NCI-H2227 treated with DMSO at 0.1 percent for 48 hours (cell line): Measurements from ENCODE around the gene GTF2A1.

Experiments used
- DNase-seq: peaks from one replicate; lab custom pipeline; 2025; lab: John Stamatoyannopoulos, UW

The GTF2A1 gene

GRCh38 chr14:81133400-81133799 lies 87.4 kb downstream of the GTF2A1 start:
- no peak for DNase-seq

GRCh38 chr14:81132468-81132867 lies 88.3 kb downstream of the GTF2A1 start:
- no peak for DNase-seq

- no peak for DNase-seq
These were observed 91.5 kb downstream of the GTF2A1 start for GRCh38 chr14:81129242-81129641.

GRCh38 chr14:81127785-81128184 lies 93.0 kb downstream of the GTF2A1 start:
- DNase-seq = no peak

GRCh38 chr14:81125536-81125935 lies 95.2 kb downstream of the GTF2A1 start:
- DNase-seq = no peak
